CD4-positive, CD25-positive, alpha-beta regulatory T cell (primary cell): ENCODE data around the gene TFEB. TPM values are rescaled to one million over a fixed set of nuclear protein-coding genes. Genes with fewer than 3 reads are reported as not detected.

Experiments
- ATAC-seq, 2 donors: fragments of 150-1000 bp; cut with Tn5 transposase; one replicate each; pipeline ENCODE4 v1.10.0; 2021; ENCODE audit warnings: low read depth in 2 of 2, moderate number of reproducible peaks in 2 of 2, moderate library complexity in 1 of 2
- DNase-seq, 3 donors: peaks; one replicate each; pipeline versions ENCODE4 v3.0.0 to v3.0.0-alpha.2; 2012 to 2022; ENCODE audit warnings: mixed read lengths in 1 of 3
- H3K27ac ChIP-seq: one replicate; pipeline ENCODE4 v1.7.0; 2013; ENCODE audit warnings: mild to moderate bottlenecking, low read length; ENCODE audit not compliant: insufficient read depth, poor library complexity, severe bottlenecking
- H3K27me3 ChIP-seq: one replicate; pipeline ENCODE4 v1.7.0; 2013; ENCODE audit warnings: low read length; ENCODE audit not compliant: control insufficient read depth, insufficient read depth
- H3K36me3 ChIP-seq: one replicate; pipeline ENCODE4 v1.7.0; 2013; ENCODE audit warnings: mild to moderate bottlenecking, low read length, moderate library complexity; ENCODE audit not compliant: control insufficient read depth, insufficient read depth
- H3K4me1 ChIP-seq: 2 replicates; pipeline ENCODE4 v1.7.0; 2013; ENCODE audit warnings: mild to moderate bottlenecking, low read length; ENCODE audit not compliant: insufficient read depth, control insufficient read depth, poor library complexity, severe bottlenecking
- H3K4me3 ChIP-seq: one replicate; pipeline ENCODE4 v1.7.0; 2013; ENCODE audit warnings: low read depth, mild to moderate bottlenecking, low read length, moderate library complexity
- H3K9me3 ChIP-seq, 2 experiments: 1 replicate in 1 of 2; 2 replicates in 1 of 2; pipeline ENCODE4 v1.7.0; 2013; ENCODE audit warnings: low read length in 2 of 2, mild to moderate bottlenecking in 1 of 2, moderate library complexity in 1 of 2; ENCODE audit not compliant: control insufficient read depth in 2 of 2
- H3K27ac Mint-ChIP-seq, 3 donors: one replicate each; pipeline ENCODE4 v1.8.0; 2020 to 2022; ENCODE audit warnings: mild to moderate bottlenecking in 3 of 3, mixed read lengths in 3 of 3, moderate library complexity in 2 of 3
- H3K27me3 Mint-ChIP-seq: one replicate; pipeline ENCODE4 v1.8.0; 2022; ENCODE audit warnings: mild to moderate bottlenecking, mixed read lengths
- H3K36me3 Mint-ChIP-seq: one replicate; pipeline ENCODE4 v1.8.0; 2020; ENCODE audit warnings: mixed read lengths
- H3K4me1 Mint-ChIP-seq, 4 donors: one replicate each; pipeline ENCODE4 v1.8.0; 2020 to 2022; ENCODE audit warnings: mixed read lengths in 4 of 4, mild to moderate bottlenecking in 1 of 4
- H3K4me3 Mint-ChIP-seq, 4 donors: one replicate each; pipeline ENCODE4 v1.8.0; 2020 to 2022; ENCODE audit warnings: mild to moderate bottlenecking in 4 of 4, mixed read lengths in 4 of 4, moderate library complexity in 3 of 4
- H3K9me3 Mint-ChIP-seq, 7 donors: one replicate each; pipeline ENCODE4 v1.8.0; 2020 to 2022; ENCODE audit warnings: mixed read lengths in 7 of 7, mild to moderate bottlenecking in 3 of 7, moderate library complexity in 2 of 7
- polyA plus RNA-seq, 4 donors: library from polyadenylated mRNA; unstranded; fragments of 300-500 nt; fragmentation: Illumina TruSeq; gene quantifications; one replicate each; pipeline ENCODE4 v1.2.3, GENCODE V29; 2021
- total RNA-seq: library from RNA; stranded (reverse); gene quantifications from one replicate; pipeline ENCODE4 v1.2.3, GENCODE V29; 2022

Gene TFEB
- total and polyA plus RNA-seq, 5 donors from 2014 or later: 8.0 to 26.7 (median 9.4) TPM

DNA sequence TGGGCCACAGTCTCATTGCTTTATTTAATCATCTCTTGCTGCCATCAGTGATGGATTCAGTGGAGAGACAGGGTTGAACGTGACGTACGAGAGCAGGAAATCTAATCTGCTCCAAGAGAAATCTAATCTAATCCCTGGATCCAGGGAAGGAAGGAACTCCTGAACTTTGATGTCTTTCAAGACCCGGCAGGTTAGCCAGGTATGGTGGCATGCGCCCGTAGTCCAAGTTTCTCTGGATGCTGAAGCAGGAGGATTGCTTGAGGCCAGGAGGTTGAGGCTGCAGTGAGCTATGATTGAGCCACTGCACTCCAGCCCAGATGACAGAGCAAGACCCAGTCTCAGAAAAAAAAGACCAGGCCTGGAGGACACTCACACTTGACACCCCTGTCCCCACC, 23.2 kb upstream of the TFEB start:
- no peak for ATAC-seq
- Histone ChIP-seq H3K36me3 (no peaks in the 10 kb centered on the region), H3K27ac (no peak overlapping the region), H3K9me3 (no peaks in the 10 kb centered on the region), H3K27me3 (peaks cover 2% of the 10 kb centered on the region), H3K4me3 (no peak overlapping the region), H3K4me1 (no peaks in the 10 kb centered on the region)
- H3K4me3 Mint-ChIP-seq: no peak overlapping the region
- peaks cover 0 to 1% (median 0%) of the 10 kb centered on the region in 7 donors for H3K9me3 Mint-ChIP-seq
- H3K36me3 Mint-ChIP-seq: no peaks in the 10 kb centered on the region
- no peak for DNase-seq
- peaks cover 0 to 2% (median under 1%) of the 10 kb centered on the region in 4 donors for H3K4me1 Mint-ChIP-seq
- no peak overlapping the region for H3K27ac Mint-ChIP-seq
- peaks cover 9% of the 10 kb centered on the region for H3K27me3 Mint-ChIP-seq

- Mint-ChIP-seq H3K36me3 (no peaks in the 10 kb centered on the region), H3K27ac (no peak overlapping the region), H3K4me1 (peaks cover 0 to 2% (median under 1%) of the 10 kb centered on the region in 4 donors), H3K27me3 (peaks cover 9% of the 10 kb centered on the region), H3K9me3 (peaks cover 0 to 1% (median 0%) of the 10 kb centered on the region in 7 donors), H3K4me3 (no peak overlapping the region)
- Histone ChIP-seq H3K4me3 (no peak overlapping the region), H3K4me1 (no peaks in the 10 kb centered on the region), H3K27ac (no peak overlapping the region), H3K36me3 (no peaks in the 10 kb centered on the region), H3K9me3 (no peaks in the 10 kb centered on the region), H3K27me3 (peaks cover 2% of the 10 kb centered on the region)
- no peak for ATAC-seq
- DNase-seq: no peak
These were observed 22.7 kb upstream of the TFEB start for GRCh38 chr6:41757931-41758640.

DNA sequence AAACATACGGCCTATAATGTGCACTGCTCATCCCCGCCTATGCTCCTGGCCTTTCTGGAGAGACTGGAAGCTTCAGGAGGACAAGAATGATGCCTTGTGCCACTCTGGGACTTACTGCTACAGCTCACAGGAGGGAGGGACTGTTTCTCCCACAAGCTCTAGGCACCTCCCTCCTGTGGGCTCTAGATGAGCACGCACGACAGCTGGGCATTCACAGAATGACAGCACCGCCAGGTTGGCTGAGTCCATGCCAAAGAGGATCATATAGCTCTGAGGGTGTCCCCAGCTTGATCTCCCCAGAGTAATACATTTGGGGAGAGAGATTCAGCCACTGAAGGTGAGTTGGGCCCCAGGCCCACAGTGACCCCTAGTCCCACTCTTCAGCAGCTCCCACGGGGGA, 21.9 kb upstream of the TFEB start:
- Histone ChIP-seq H3K4me3 (no peak overlapping the region), H3K27me3 (no peaks in the 10 kb centered on the region), H3K9me3 (no peaks in the 10 kb centered on the region), H3K27ac (no peak overlapping the region), H3K36me3 (no peaks in the 10 kb centered on the region), H3K4me1 (no peaks in the 10 kb centered on the region)
- peaks cover 9% of the 10 kb centered on the region for H3K27me3 Mint-ChIP-seq
- no peaks in the 10 kb centered on the region for H3K36me3 Mint-ChIP-seq
- no peak overlapping the region for H3K27ac Mint-ChIP-seq
- H3K4me3 Mint-ChIP-seq: no peak overlapping the region
- peaks cover 0 to 1% (median 0%) of the 10 kb centered on the region in 7 donors for H3K9me3 Mint-ChIP-seq
- ATAC-seq (no peak), DNase-seq (no peak)
- peaks cover 0 to 2% (median under 1%) of the 10 kb centered on the region in 4 donors for H3K4me1 Mint-ChIP-seq

GRCh38 chr6:41756354-41756753, 20.9 kb upstream of the TFEB start:
- H3K4me1 ChIP-seq: no peaks in the 10 kb centered on the region
- Mint-ChIP-seq H3K4me1 (peaks cover 0 to 2% (median under 1%) of the 10 kb centered on the region in 4 donors), H3K36me3 (no peaks in the 10 kb centered on the region), H3K27me3 (peaks cover 5% of the 10 kb centered on the region), H3K9me3 (peaks cover 0 to 1% (median 0%) of the 10 kb centered on the region in 7 donors), H3K4me3 (no peak overlapping the region), H3K27ac (no peak overlapping the region)
- no peaks in the 10 kb centered on the region for H3K9me3 ChIP-seq
- ATAC-seq: no peak
- no peaks in the 10 kb centered on the region for H3K27me3 ChIP-seq
- H3K4me3 ChIP-seq: no peak overlapping the region
- no peak for DNase-seq
- no peaks in the 10 kb centered on the region for H3K36me3 ChIP-seq
- no peak overlapping the region for H3K27ac ChIP-seq

DNA sequence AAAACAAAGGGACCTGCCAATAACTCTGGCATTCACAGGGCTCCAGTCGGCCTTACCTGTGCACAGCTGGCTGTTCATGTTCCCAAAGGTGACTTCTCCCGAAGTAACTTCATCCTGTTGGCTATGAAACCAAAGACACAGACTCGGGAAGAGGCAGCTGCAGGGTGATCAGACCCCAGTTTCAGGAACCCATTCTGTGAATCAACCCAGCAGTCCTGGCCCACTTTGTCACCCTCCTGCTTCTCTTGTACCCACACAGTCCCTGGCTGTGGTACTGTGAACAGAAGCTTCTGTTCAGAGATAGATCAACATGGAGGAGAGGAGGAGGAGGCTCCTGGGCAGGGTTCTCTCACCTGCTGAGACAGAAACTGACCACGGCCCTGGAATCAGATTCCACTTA, 20.5 kb upstream of the TFEB start:
- Mint-ChIP-seq H3K27me3 (peaks cover 5% of the 10 kb centered on the region), H3K36me3 (no peaks in the 10 kb centered on the region), H3K4me1 (peaks cover 0 to 2% (median under 1%) of the 10 kb centered on the region in 4 donors), H3K27ac (no peak overlapping the region), H3K9me3 (peaks cover 0 to 1% (median 0%) of the 10 kb centered on the region in 7 donors), H3K4me3 (no peak overlapping the region)
- ATAC-seq (no peak), DNase-seq (no peak)
- no peaks in the 10 kb centered on the region for H3K9me3 ChIP-seq
- no peaks in the 10 kb centered on the region for H3K4me1 ChIP-seq
- H3K27ac ChIP-seq: no peak overlapping the region
- no peaks in the 10 kb centered on the region for H3K27me3 ChIP-seq
- no peaks in the 10 kb centered on the region for H3K36me3 ChIP-seq
- no peak overlapping the region for H3K4me3 ChIP-seq

GRCh38 chr6:41750374-41750773, 15.0 kb upstream of the TFEB start:
- Mint-ChIP-seq H3K4me3 (no peak overlapping the region), H3K36me3 (no peaks in the 10 kb centered on the region), H3K27me3 (peaks cover 9% of the 10 kb centered on the region), H3K4me1 (no peaks in the 10 kb centered on the region), H3K27ac (no peak overlapping the region), H3K9me3 (peaks cover 0 to 2% (median 0%) of the 10 kb centered on the region in 7 donors)
- no peaks in the 10 kb centered on the region for H3K36me3 ChIP-seq
- DNase-seq (no peak), ATAC-seq (no peak)
- no peak overlapping the region for H3K4me3 ChIP-seq
- H3K27me3 ChIP-seq: no peaks in the 10 kb centered on the region
- no peak overlapping the region for H3K27ac ChIP-seq
- H3K9me3 ChIP-seq: no peaks in the 10 kb centered on the region
- H3K4me1 ChIP-seq: no peaks in the 10 kb centered on the region

DNA sequence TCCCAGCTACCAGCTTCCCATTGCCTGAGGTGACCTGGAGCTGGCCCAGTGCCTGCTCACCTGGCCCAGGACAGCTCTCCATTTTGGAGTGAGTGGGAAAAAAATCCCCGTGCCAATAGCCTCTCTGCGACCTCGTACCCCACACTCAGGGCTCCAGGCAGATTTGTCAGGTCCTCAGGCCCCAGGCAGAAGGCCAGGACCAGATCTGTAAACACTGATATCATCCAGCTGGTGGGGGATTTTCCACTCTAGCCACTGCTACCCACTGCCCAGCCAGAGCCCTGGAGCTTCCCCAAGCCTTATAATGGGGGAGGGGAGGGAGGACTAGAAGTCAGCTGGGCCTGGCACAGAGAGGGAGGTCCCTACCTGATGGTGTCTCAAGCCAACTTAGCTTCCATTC, 13.1 kb upstream of the TFEB start:
- no peaks in the 10 kb centered on the region for H3K4me1 Mint-ChIP-seq

GRCh38 chr6:41748102-41748477, 12.7 kb upstream of the TFEB start:
- no peak for ATAC-seq
- H3K27me3 Mint-ChIP-seq: peaks cover 4% of the 10 kb centered on the region

More for the DNA sequence above, 13.1 kb upstream of the TFEB start:
- H3K27me3 Mint-ChIP-seq: peaks cover 4% of the 10 kb centered on the region
- Histone ChIP-seq H3K27ac (no peak overlapping the region), H3K9me3 (no peaks in the 10 kb centered on the region), H3K27me3 (no peaks in the 10 kb centered on the region), H3K36me3 (no peaks in the 10 kb centered on the region), H3K4me1 (no peaks in the 10 kb centered on the region), H3K4me3 (no peak overlapping the region)
- H3K9me3 Mint-ChIP-seq: peaks cover 0 to 2% (median 0%) of the 10 kb centered on the region in 7 donors
- no peak overlapping the region for H3K27ac Mint-ChIP-seq
- ATAC-seq (no peak), DNase-seq (no peak)
- H3K4me3 Mint-ChIP-seq: no peak overlapping the region
- no peaks in the 10 kb centered on the region for H3K36me3 Mint-ChIP-seq

More at GRCh38 chr6:41748102-41748477, 12.7 kb upstream of the TFEB start:
- no peaks in the 10 kb centered on the region for H3K27me3 ChIP-seq
- Mint-ChIP-seq H3K27ac (no peak overlapping the region), H3K4me1 (no peaks in the 10 kb centered on the region), H3K36me3 (no peaks in the 10 kb centered on the region), H3K9me3 (peaks cover 0 to 2% (median 0%) of the 10 kb centered on the region in 7 donors), H3K4me3 (no peak overlapping the region)
- H3K4me1 ChIP-seq: no peaks in the 10 kb centered on the region
- H3K9me3 ChIP-seq: no peaks in the 10 kb centered on the region
- H3K4me3 ChIP-seq: no peak overlapping the region
- H3K36me3 ChIP-seq: no peaks in the 10 kb centered on the region
- H3K27ac ChIP-seq: no peak overlapping the region
- DNase-seq: no peak
